GM19239 (cell line): ENCODE results near the gene BNIP5.
"Not testable (repeated sequence)": the region's sequence is repeated elsewhere in the genome, so short reads cannot be mapped to it uniquely, and the experiment has no call there.

Experiments used
- DNase-seq: peaks from one replicate; pipeline ENCODE4 v3.0.0; 2011; ENCODE audit warnings: low spot score; ENCODE audit not compliant: insufficient read length
- FAIRE-seq: peaks from 2 replicates; lab custom pipeline; 2011; peaks lifted over from hg19 to GRCh38; lab: Jason Lieb, UNC

BNIP5 gene

DNA sequence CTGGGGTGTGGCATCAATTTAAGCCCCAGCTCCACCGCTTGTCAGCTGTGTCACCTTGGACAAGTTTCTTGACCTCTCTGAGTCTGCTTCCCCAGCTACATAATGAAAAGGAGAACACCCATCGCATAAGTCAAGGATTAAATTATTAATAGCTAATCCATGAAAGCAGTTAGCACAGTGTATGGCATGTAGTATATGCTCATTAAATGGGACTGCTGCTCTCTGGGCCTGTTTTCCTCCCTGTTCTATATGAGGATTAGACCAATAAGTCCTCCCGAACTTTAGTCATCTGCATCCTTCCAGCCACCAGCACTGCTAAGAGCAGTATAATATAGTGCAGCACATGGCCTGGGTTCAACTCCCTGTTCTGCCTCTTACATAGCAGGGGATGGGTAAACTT, 31.1 kb upstream of the BNIP5 start:
- DNase-seq (no peak), FAIRE-seq (no peak)

DNA sequence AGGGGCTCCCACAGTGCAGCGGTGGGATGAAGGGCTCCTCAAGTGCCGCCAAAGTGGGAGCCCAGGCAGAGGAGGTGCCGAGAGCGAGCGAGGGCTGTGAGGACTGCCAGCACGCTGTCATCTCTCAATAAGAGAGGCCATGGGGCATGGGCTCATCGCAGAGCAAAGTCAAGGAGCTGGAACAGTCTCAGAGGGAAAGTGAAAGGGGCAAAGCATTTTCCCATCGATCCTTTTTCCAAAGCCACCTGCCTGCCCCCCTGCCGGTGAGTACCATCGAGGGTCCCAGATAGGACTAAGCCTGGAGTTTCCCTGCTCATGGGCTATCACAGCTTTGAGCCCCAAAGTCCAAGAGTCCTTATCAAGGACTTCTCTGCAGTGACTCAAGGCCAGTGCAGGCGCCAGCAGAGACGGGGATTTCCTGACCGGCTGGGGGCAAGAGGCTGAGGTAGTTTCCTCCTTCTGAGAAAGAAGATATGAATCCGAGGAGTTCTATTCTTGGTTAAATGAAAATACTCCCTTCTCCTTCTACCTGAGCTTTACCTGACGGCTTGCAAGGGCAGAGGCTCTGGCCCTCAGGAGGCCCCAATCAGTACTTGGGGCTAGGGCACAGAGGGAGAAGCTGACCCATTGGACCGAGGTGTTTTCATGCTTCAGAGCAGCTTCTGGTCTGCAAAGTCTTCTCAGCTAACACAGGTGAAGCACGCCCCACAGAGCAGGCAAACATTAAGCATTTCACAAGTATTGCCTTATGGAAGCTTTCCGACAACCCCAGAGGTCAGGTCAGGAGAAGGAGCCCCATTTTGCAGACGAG, 28.2 kb upstream of the BNIP5 start:
- FAIRE-seq (no peak), DNase-seq (no peak)

GRCh38 chr6:36364061-36364635, 27.5 kb upstream of the BNIP5 start:
- DNase-seq, FAIRE-seq: not testable (repeated sequence)

DNA sequence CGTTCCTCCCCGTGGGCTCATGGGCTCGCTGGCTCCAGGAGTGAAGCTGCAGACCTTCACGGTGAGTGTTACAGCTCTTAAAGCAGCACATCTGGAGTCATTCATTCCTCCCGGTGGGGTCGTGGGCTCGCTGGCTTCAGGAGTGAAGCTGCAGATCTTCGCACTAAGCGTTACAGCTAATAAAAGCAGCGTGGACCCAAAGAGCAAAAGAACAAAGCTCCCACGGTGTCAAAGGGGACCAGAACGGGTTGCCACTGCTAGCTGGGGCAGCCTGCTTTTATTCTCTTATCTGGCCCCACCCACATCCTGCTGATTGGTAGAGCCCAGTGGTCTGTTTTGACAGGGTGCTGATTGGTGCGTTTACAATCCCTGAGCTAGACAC, 26.7 kb upstream of the BNIP5 start:
- not testable (repeated sequence) for FAIRE-seq, DNase-seq

- DNase-seq, result no peak
- FAIRE-seq, result no peak
Measured at GRCh38 chr6:36362551-36363370, 26.1 kb upstream of the BNIP5 start.

GRCh38 chr6:36361071-36361470, 24.4 kb upstream of the BNIP5 start:
- DNase-seq (no peak), FAIRE-seq (no peak)

DNA sequence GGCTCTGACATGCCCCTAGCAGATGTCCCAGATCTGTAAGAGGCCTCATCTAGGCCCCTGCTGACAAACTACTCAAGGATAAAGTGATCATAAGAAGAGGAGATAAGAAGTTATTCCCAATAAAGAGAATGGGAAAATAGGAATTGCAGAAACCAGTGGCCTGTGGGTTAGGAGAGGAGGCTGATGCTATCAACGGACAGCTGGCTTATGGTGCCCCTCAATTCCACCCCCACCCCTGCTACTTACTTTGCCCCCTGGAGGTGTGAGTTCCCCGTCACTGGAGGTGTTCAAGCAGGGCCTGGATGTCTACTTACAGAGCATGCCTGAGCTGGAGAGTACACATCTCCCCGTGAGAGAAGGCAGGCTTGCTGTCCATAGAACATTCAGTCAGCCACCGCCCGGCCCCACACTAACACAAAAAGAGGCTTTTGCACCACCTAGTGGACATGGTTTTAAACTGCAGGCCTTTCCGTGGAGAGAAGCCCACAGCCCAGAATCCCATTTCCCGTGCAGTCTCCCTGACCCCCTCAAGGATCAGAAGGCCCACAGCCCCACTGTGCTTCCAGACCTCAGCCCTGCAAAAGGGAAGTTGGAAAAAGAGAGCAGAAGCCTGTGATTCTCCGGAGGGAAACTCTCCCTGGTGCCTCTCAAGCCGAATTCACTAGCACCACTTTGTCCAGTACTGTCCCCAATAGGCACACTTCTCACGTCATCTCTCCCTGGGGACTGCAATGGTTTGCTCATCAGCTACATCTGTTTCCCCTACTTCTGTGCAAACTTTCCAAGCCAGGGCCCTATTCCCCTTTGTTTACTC, 23.8 kb upstream of the BNIP5 start:
- FAIRE-seq (peak; percentile 73), DNase-seq (peak; percentile 72)

DNA sequence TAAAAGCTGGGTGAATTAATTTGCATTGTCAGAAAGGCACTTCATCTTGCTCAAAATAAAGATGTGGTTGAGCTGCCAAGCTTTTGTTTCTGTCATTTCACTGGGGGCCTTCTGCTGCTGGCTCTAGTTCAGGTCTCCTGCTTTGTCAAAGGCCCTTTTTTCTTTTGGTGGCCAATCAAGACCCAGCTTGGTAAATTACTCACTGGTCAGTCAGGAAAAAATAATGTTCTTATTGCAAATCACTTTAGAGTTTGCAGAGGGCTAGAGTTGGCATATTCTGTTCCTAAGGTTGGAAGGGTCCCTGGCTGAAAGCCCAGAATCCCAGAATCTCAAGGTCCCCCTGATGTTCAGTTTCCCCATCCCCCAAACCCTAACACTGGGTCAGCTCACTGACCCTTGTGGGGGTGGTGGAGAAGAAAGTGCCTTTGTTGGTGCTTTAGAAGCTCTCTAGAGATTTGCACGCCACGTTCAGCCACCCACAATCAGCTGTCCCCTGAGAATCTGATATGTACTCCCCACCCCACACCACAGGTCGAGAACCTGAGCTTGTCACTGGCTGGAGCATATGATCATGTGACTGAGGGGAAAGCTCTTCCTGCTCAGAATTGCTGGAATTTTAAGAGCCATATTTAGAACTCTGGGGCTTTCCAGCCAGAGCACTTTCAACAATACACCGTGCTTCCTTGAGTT, 21.7 kb upstream of the BNIP5 start:
- FAIRE-seq (peak; percentile 8), DNase-seq (no peak)

- FAIRE-seq (no peak), DNase-seq (no peak)
Measured at GRCh38 chr6:36357872-36358225, 21.2 kb upstream of the BNIP5 start.

DNA sequence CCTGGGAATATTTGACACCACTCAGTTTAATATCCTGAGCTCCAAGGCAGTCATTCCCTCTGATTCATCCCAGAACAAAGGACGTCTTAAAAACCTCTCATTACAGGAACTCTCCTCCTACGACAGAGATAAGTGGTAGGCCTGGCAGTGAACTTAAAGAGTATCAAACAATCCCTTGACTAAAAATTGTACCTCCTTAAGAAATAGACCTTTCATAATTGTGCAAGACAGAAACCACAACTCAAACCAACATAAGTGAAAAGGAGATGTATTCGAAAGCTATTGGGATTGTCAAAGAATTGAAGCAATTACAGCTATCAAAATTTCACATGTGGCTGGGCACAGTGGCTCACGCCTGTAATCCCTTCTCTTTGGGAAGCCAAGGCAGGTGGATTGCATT, 19.1 kb upstream of the BNIP5 start:
- FAIRE-seq (no peak), DNase-seq (no peak)

DNA sequence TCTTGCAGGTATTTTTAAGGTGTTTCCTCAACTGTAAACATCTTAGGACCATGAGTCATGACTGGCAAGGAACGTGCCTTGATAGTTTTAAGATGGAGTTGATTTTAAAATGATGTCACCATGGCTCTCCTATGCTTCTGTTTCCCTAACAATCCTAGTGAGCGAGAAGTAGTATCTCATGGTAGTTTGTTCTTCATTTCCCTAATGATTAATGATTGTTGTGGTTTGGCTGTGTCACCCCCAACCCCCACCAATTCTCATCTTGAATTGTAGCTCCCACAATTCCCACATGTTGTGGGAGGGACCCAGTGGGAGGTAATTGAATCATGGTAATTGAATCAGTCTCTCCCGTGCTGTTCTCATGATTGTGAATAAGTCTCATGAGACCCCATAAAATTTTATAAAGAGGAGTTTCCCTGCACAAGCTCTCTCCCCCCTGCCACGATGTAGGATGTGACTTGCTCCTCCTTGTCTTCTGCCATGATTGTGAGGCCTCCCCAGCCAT, 16.8 kb upstream of the BNIP5 start:
- no peak for DNase-seq
- FAIRE-seq, result no peak

GRCh38 chr6:36352477-36353157, 15.9 kb upstream of the BNIP5 start:
- FAIRE-seq (no peak), DNase-seq (no peak)

- no peak for FAIRE-seq
- DNase-seq, result no peak
Measured at GRCh38 chr6:36350681-36351571, 14.2 kb upstream of the BNIP5 start.

GRCh38 chr6:36350082-36350481, 13.4 kb upstream of the BNIP5 start:
- no peak for FAIRE-seq

GRCh38 chr6:36349240-36349639, 12.6 kb upstream of the BNIP5 start:
- FAIRE-seq, result no peak

More at GRCh38 chr6:36350082-36350481, 13.4 kb upstream of the BNIP5 start:
- no peak for DNase-seq

DNA sequence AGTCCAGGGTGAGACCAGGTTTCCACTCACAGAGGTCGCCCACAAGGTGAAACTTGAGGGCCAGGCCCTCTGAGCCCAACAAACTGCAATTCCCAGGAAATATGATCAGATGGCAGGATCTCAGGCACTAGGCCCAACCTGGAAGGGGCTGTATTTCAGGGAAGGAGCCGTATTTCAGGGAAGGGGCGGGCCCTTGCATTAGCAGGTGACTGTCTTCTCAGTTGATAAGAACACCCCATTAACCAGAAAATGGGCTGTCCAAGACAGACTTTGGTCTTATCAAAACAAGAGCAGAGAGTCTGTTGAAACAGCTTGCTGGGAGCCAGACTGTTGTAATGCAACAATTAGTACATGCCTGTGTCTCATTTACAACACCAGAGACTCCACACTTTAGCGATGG, 10.9 kb upstream of the BNIP5 start:
- FAIRE-seq (no peak), DNase-seq (no peak)

More at GRCh38 chr6:36349240-36349639, 12.6 kb upstream of the BNIP5 start:
- no peak for DNase-seq

DNA sequence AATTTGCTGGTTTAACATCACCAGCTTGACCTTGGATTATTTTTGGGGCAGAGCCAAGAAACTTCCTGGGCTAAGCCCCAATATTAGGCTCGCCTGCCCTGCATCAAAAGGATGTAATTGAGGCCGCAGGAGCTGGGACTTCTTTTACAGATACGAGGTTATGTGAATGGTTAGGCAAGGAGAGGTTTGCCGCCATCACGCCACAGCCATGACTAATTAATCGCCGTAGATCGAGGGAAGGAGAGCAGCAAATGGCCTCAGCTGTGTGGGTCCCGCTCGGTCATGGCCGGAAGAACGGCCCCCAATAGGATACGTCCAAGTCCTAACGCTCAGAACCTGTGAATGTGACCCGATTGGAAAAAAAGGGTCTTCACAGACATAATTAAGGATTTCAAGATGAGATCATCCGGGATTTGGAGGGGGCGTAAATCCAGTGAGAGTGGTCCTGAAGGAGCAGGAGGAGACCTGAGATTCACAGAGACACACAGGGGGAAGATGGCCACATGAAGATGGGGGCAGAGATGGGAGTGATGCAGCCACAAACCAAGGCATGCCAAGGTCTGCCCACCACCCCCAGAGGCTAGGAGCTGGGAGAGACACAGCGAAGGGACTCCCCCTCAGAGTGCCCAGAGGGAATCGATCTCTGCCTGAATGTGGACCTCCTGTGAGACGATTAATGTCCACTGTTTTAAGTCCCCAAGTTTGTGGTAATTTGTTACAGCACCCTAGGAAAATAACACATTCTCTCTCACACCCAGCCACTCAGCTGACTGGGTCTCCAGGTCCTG, 10.0 kb upstream of the BNIP5 start:
- no peak for DNase-seq
- FAIRE-seq, result no peak
